Measurements from ENCODE around the gene ACOT7.

DNA sequence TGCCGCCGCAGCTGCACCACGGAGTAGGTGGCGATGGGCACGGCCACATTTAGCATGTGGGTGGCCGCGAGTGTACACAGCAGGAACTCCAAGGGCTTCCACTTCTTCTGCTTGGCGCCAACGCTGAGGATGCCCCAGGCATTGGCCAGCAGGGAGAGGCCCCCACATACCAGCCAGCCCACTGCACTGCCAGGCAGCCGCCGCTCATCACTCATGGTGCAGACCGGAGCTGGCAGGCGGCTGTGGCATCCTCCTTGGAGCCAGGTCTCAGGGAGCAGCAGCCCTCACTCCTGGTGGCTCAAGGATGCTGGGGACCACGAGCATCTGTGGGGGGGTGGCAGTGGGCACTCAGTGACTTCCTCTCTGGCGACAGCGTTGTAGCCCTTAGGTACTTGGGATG lies 138.9 kb downstream of the ACOT7 start:
- no peak for TF ChIP-seq POLR2AphosphoS5 (IDR thresholded peaks at IDR 0.05)
- no peak for TF ChIP-seq POLR2A (IDR thresholded peaks at IDR 0.05)

Data from prostate gland (tissue), 1 donor.